OCI-LY1 (cell line): ENCODE measurements around the gene CDC42EP4.

Source experiments
- H2AFZ ChIP-seq: fragments of 200-600 bp; sonication (generic), shearing (Covaris generic); 2 replicates; pipeline ENCODE4 v1.6.0; 2014; ENCODE audit warnings: antibody characterized with exemption, mild to moderate bottlenecking, low read length
- H3F3A ChIP-seq: fragments of 200-600 bp; sonication (generic), shearing (Covaris generic); 2 replicates; pipeline ENCODE4 v1.6.0; 2014; ENCODE audit warnings: mild to moderate bottlenecking, antibody characterized with exemption, low read length, moderate library complexity; ENCODE audit not compliant: insufficient read depth
- H3K27ac ChIP-seq: fragments of 200-600 bp; sonication (generic); 2 replicates; pipeline ENCODE4 v1.5.1; 2014; ENCODE audit warnings: low read length, mixed run types, mild to moderate bottlenecking, low read depth; ENCODE audit not compliant: poor library complexity, severe bottlenecking
- H3K27me3 ChIP-seq: fragments of 200-600 bp; sonication (generic); 2 replicates; pipeline ENCODE4 v1.6.0; 2014; ENCODE audit warnings: antibody characterized with exemption, mild to moderate bottlenecking, low read length, moderate library complexity; ENCODE audit not compliant: insufficient read depth
- H3K36me3 ChIP-seq: fragments of 200-600 bp; sonication (generic); 2 replicates; pipeline ENCODE4 v1.6.1; 2014; ENCODE audit warnings: mild to moderate bottlenecking, antibody characterized with exemption, low read length, moderate library complexity, mixed read lengths; ENCODE audit not compliant: insufficient read depth
- H3K4me1 ChIP-seq: fragments of 200-600 bp; sonication (generic); 2 replicates; pipeline ENCODE4 v1.5.1; 2014; ENCODE audit warnings: mild to moderate bottlenecking, low read length, moderate library complexity; ENCODE audit not compliant: insufficient read depth, severe bottlenecking
- H3K4me2 ChIP-seq: fragments of 200-600 bp; sonication (generic), shearing (Covaris generic); 2 replicates; pipeline ENCODE4 v1.6.1; 2014; ENCODE audit warnings: low read length
- H3K4me3 ChIP-seq: fragments of 200-600 bp; sonication (generic); 2 replicates; pipeline ENCODE4 v1.5.1; 2014; ENCODE audit warnings: low read length, low read depth, mild to moderate bottlenecking, mixed read lengths; ENCODE audit not compliant: poor library complexity, severe bottlenecking
- H3K79me2 ChIP-seq: fragments of 200-600 bp; shearing (Covaris generic); 2 replicates; pipeline ENCODE4 v1.6.1; 2016; ENCODE audit warnings: mixed run types, low read length, mixed read lengths; ENCODE audit not compliant: insufficient read depth
- H3K9ac ChIP-seq: fragments of 200-600 bp; sonication (generic), shearing (Covaris generic); 2 replicates; pipeline ENCODE4 v1.6.1; 2014; ENCODE audit warnings: mild to moderate bottlenecking, low read length, mixed read lengths
- H3K9me2 ChIP-seq: fragments of 200-600 bp; sonication (generic), shearing (Covaris generic); 2 replicates; pipeline ENCODE4 v1.6.1; 2014; ENCODE audit warnings: low read depth, mild to moderate bottlenecking, low read length, mixed read lengths
- H3K9me3 ChIP-seq: fragments of 200-600 bp; shearing (Covaris generic); 2 replicates; pipeline ENCODE4 v1.6.1; 2014; ENCODE audit warnings: low read length, mixed read lengths
- H4K20me1 ChIP-seq: fragments of 200-600 bp; sonication (generic), shearing (Covaris generic); 2 replicates; pipeline ENCODE4 v1.6.0; 2016; ENCODE audit warnings: mild to moderate bottlenecking, low read length; ENCODE audit not compliant: insufficient read depth
- CTCF ChIP-seq: fragments of 200-600 bp; sonication (generic), shearing (Covaris generic); IDR thresholded peaks from 2 replicates; pipeline ENCODE4 v1.5.1; 2017; ENCODE audit warnings: mild to moderate bottlenecking, antibody characterized with exemption, low read length, moderate library complexity, mixed read lengths
- EZH2 ChIP-seq: fragments of 200-600 bp; sonication (generic), shearing (Covaris generic); IDR thresholded peaks from 2 replicates; pipeline ENCODE4 v1.8.0; 2017; ENCODE audit warnings: borderline replicate concordance, mixed run types, mild to moderate bottlenecking, antibody characterized with exemption, low read length, moderate library complexity, mixed read lengths

Gene CDC42EP4

GRCh38 chr17:73271072-73271471, 40.7 kb downstream of the CDC42EP4 start:
- TF ChIP-seq CTCF (no peak), EZH2 (no peak)
- Histone ChIP-seq H3F3A (no peaks in the 10 kb centered on the region), H2AFZ (no peak overlapping the region), H3K36me3 (no peaks in the 10 kb centered on the region), H4K20me1 (no peaks in the 10 kb centered on the region), H3K27me3 (no peaks in the 10 kb centered on the region), H3K9me3 (no peaks in the 10 kb centered on the region), H3K9me2 (no peaks in the 10 kb centered on the region), H3K4me3 (no peak overlapping the region), H3K9ac (no peak overlapping the region), H3K4me2 (peak overlapping the region; percentile 3; the same call in 1 of the 2 replicates), H3K79me2 (no peaks in the 10 kb centered on the region), H3K27ac (no peak overlapping the region), H3K4me1 (no peaks in the 10 kb centered on the region)

- Histone ChIP-seq H3K4me2 (no peak overlapping the region), H3K27ac (no peak overlapping the region), H3K36me3 (no peaks in the 10 kb centered on the region), H3K4me1 (no peaks in the 10 kb centered on the region), H3K79me2 (no peaks in the 10 kb centered on the region), H3K9ac (no peak overlapping the region), H4K20me1 (no peaks in the 10 kb centered on the region), H3K9me2 (no peaks in the 10 kb centered on the region), H3K27me3 (no peaks in the 10 kb centered on the region; the same call in 1 of the 2 replicates), H2AFZ (no peak overlapping the region), H3F3A (no peaks in the 10 kb centered on the region), H3K9me3 (no peaks in the 10 kb centered on the region), H3K4me3 (no peak overlapping the region)
- TF ChIP-seq CTCF (no peak), EZH2 (no peak)
Measured at GRCh38 chr17:73269791-73270190, 42.0 kb downstream of the CDC42EP4 start.

GRCh38 chr17:73269329-73269615, 42.5 kb downstream of the CDC42EP4 start:
- Histone ChIP-seq H3K4me2 (no peak overlapping the region), H3K36me3 (no peaks in the 10 kb centered on the region), H3F3A (no peaks in the 10 kb centered on the region), H3K9ac (no peak overlapping the region), H3K79me2 (no peaks in the 10 kb centered on the region), H2AFZ (no peak overlapping the region), H3K27me3 (no peaks in the 10 kb centered on the region; the same call in 1 of the 2 replicates), H4K20me1 (no peaks in the 10 kb centered on the region), H3K9me3 (no peaks in the 10 kb centered on the region), H3K9me2 (no peaks in the 10 kb centered on the region), H3K4me1 (no peaks in the 10 kb centered on the region), H3K27ac (no peak overlapping the region), H3K4me3 (no peak overlapping the region)
- no peak for TF ChIP-seq EZH2
- TF ChIP-seq CTCF = no peak
